ENCODE data around the gene ZBTB16. TPM values are rescaled to one million over a fixed set of nuclear protein-coding genes. Genes with fewer than 3 reads are reported as not detected.

Gene ZBTB16
- total and polyA plus RNA-seq, 2 donors (not counting 3 experiments of a cell fraction or from before 2014, with no cell fraction given) = 9.8 to 20.3 TPM

GRCh38 chr11:114033572-114033971 lies 25.9 kb upstream of the ZBTB16 start:
- no peak overlapping the region for H3K9ac ChIP-seq (replicated peaks; ENCODE audit: extremely low read depth, insufficient read depth, low read length)
- no TSS peak for BruUV-seq (replicated peaks)
- H3K4me3 ChIP-seq (replicated peaks in 1 of 3; ENCODE audit: insufficient read depth in 1 of 3, low read depth in 1 of 3, low read length in 3 of 3) = no peak overlapping the region
- DNase-seq (ENCODE audit: low read depth, low spot score) = no peak
- H3K9me3 ChIP-seq (replicated peaks; ENCODE audit: control insufficient read depth, insufficient read depth, low read length) = no peaks in the 10 kb centered on the region
- dilution Hi-C loops (cut with MboI; ENCODE audit: extremely low pct_ligation_motif_present, low sequenced_read_pairs) = loop anchor here (25.0 kb wide), 1 partner anchor 229 kb away; no protein-coding TSS in a partner anchor
- no peaks in the 10 kb centered on the region for H3K9me1 ChIP-seq (replicated peaks; ENCODE audit: control insufficient read depth, extremely low read depth, insufficient read depth, low read length)
- no peak for TF ChIP-seq FOS (IDR thresholded peaks at IDR 0.05; ENCODE audit: borderline replicate concordance, insufficient read depth, low read length)
- no peak for TF ChIP-seq GATA2 (IDR thresholded peaks at IDR 0.05; ENCODE audit: insufficient read depth, insufficient read length, low read depth, low read length)
- TF ChIP-seq POLR2AphosphoS5 (IDR thresholded peaks at IDR 0.05; ENCODE audit: insufficient read depth, low read depth, low read length) = no peak
- TF ChIP-seq MAX (IDR thresholded peaks at IDR 0.05; ENCODE audit: insufficient read depth, insufficient read length) = no peak
- no peak for TF ChIP-seq POLR2A (IDR thresholded peaks at IDR 0.05; ENCODE audit: low read depth, low read length)
- TF ChIP-seq EZH2 (IDR thresholded peaks at IDR 0.05; ENCODE audit: borderline replicate concordance, low read depth, low read length, severe bottlenecking) = no peak
- no peak for TF ChIP-seq JUN (IDR thresholded peaks at IDR 0.05; ENCODE audit: borderline replicate concordance, insufficient read depth, insufficient read length, low read depth)
- no peak for TF ChIP-seq MYC (IDR thresholded peaks at IDR 0.05; ENCODE audit: low read depth, low read length)
- TF ChIP-seq CTCF (IDR thresholded peaks at IDR 0.05; ENCODE audit: extremely low read depth in 1 of 2, insufficient read depth in 1 of 2, low read depth in 1 of 2, low read length in 2 of 2) = no peak
- H3K27ac ChIP-seq (ENCODE audit: insufficient read depth, low read depth, low read length) = no peak overlapping the region
- H3K4me2 ChIP-seq (ENCODE audit: insufficient read depth, low read length) = no peak overlapping the region
- H4K20me1 ChIP-seq (replicated peaks; ENCODE audit: control insufficient read depth, extremely low read depth, insufficient read depth, low read length) = no peaks in the 10 kb centered on the region
- POLR2A ChIA-PET = no interaction called here
- no peak overlapping the region for H2AFZ ChIP-seq (ENCODE audit: low read depth, low read length)
- H3K79me2 ChIP-seq (ENCODE audit: control insufficient read depth, insufficient read depth, low read length) = no peaks in the 10 kb centered on the region
- H3K36me3 ChIP-seq (ENCODE audit: control insufficient read depth in 2 of 2, extremely low read depth in 1 of 2, insufficient read depth in 2 of 2, low read length in 2 of 2) = no peaks in the 10 kb centered on the region
- H3K27me3 ChIP-seq (ENCODE audit: control insufficient read depth in 2 of 2, insufficient read depth in 2 of 2, low read length in 2 of 2) = peaks cover 8 to 10% of the 10 kb centered on the region in 2 experiments
- peaks cover 8% of the 10 kb centered on the region for H3K4me1 ChIP-seq (ENCODE audit: control insufficient read depth, extremely low read depth, insufficient read depth, low read length)
- no peak for FAIRE-seq
- intact Hi-C loops (cut with micrococcal nuclease) = no loop called here
- CTCF ChIA-PET = interaction anchor here (1.0 to 7.5 kb wide), 5 partner anchors 10 to 227 kb away, joined by 3 to 236 read pairs (median 4); no protein-coding TSS in a partner anchor

Data from endothelial cell of umbilical vein (primary cell).